HFFc6 (cell line): ENCODE data around the gene EIF5AL1. TPM values are rescaled to one million over a fixed set of nuclear protein-coding genes. Genes with fewer than 3 reads are reported as not detected.

Experiments used
- DNase-seq: peaks from one replicate; pipeline ENCODE4 v3.0.0-alpha.2; 2018
- H3K27ac Mint-ChIP-seq: 2 replicates; pipeline ENCODE4 v1.8.0; 2020; ENCODE audit warnings: mild to moderate bottlenecking, mixed read lengths
- H3K27me3 Mint-ChIP-seq: 2 replicates; pipeline ENCODE4 v1.8.0; 2021; ENCODE audit warnings: mild to moderate bottlenecking, moderate library complexity, mixed read lengths; ENCODE audit not compliant: insufficient read depth
- H3K36me3 Mint-ChIP-seq: 2 replicates; pipeline ENCODE4 v1.8.0; 2021; ENCODE audit warnings: low read depth, mixed read lengths
- H3K4me1 Mint-ChIP-seq: 2 replicates; pipeline ENCODE4 v1.8.0; 2020; ENCODE audit warnings: low read depth, mixed read lengths
- H3K4me3 Mint-ChIP-seq: 2 replicates; pipeline ENCODE4 v1.8.0; 2020; ENCODE audit warnings: mild to moderate bottlenecking, moderate library complexity, mixed read lengths
- H3K9me3 Mint-ChIP-seq: 2 replicates; pipeline ENCODE4 v1.8.0; 2020; ENCODE audit warnings: mild to moderate bottlenecking, mixed read lengths
- CTCF ChIP-seq: fragments of 200-600 bp; sonication (generic); IDR thresholded peaks from 2 replicates; pipeline ENCODE4 v1.5.0; 2021; ENCODE audit warnings: antibody characterized with exemption, mild to moderate bottlenecking
- total RNA-seq, 6 experiments: library from RNA; stranded (reverse); fragmentation: NEBNext Ultra II Directional; extraction: Animal tissue kit (Norgen Biotek cat#: 25700); gene quantifications; 2 replicates in 1 of 6; 3 replicates in 5 of 6; pipeline ENCODE4 v1.2.3, GENCODE V29; 2021

The EIF5AL1 gene
- total RNA-seq, 6 experiments from 2014 or later, result 0.41 to 0.61 (median 0.48) TPM

- TF ChIP-seq CTCF, result no peak
- no peak for DNase-seq
- Mint-ChIP-seq H3K36me3 (no peaks in the 10 kb centered on the region), H3K27ac (no peak overlapping the region), H3K27me3 (peaks cover 8% of the 10 kb centered on the region), H3K4me3 (no peak overlapping the region), H3K9me3 (no peaks in the 10 kb centered on the region), H3K4me1 (peaks cover 37% of the 10 kb centered on the region)
These were observed 20.1 kb upstream of the EIF5AL1 start for GRCh38 chr10:79492256-79492655.

- TF ChIP-seq CTCF, result no peak
- no peak for DNase-seq
- Mint-ChIP-seq H3K4me1 (peaks cover 31% of the 10 kb centered on the region), H3K27ac (no peak overlapping the region), H3K4me3 (no peak overlapping the region), H3K36me3 (no peaks in the 10 kb centered on the region), H3K27me3 (peaks cover 13% of the 10 kb centered on the region), H3K9me3 (no peaks in the 10 kb centered on the region)
These were observed 19.5 kb upstream of the EIF5AL1 start for GRCh38 chr10:79492839-79493238.

GRCh38 chr10:79493806-79494205, 18.5 kb upstream of the EIF5AL1 start:
- no peak for TF ChIP-seq CTCF
- no peak overlapping the region for H3K27ac Mint-ChIP-seq
- H3K9me3 Mint-ChIP-seq, result no peaks in the 10 kb centered on the region
- DNase-seq, result no peak
- H3K36me3 Mint-ChIP-seq, result no peaks in the 10 kb centered on the region
- H3K27me3 Mint-ChIP-seq, result peaks cover 13% of the 10 kb centered on the region
- H3K4me3 Mint-ChIP-seq, result no peak overlapping the region
- H3K4me1 Mint-ChIP-seq, result peaks cover 21% of the 10 kb centered on the region

- TF ChIP-seq CTCF, result no peak
- Mint-ChIP-seq H3K9me3 (no peaks in the 10 kb centered on the region), H3K27ac (no peak overlapping the region), H3K36me3 (no peaks in the 10 kb centered on the region), H3K27me3 (peaks cover 18% of the 10 kb centered on the region), H3K4me1 (peaks cover 12% of the 10 kb centered on the region), H3K4me3 (no peak overlapping the region)
- no peak for DNase-seq
These were observed 17.2 kb upstream of the EIF5AL1 start for GRCh38 chr10:79494871-79495705.

- DNase-seq, result no peak
- Mint-ChIP-seq H3K9me3 (no peaks in the 10 kb centered on the region), H3K27me3 (peaks cover 18% of the 10 kb centered on the region), H3K4me1 (peaks cover 4% of the 10 kb centered on the region), H3K36me3 (no peaks in the 10 kb centered on the region), H3K27ac (no peak overlapping the region), H3K4me3 (no peak overlapping the region)
- TF ChIP-seq CTCF, result no peak
These were observed 16.5 kb upstream of the EIF5AL1 start for GRCh38 chr10:79495791-79496190.
